ENCODE results near the gene GRM7.

DNA sequence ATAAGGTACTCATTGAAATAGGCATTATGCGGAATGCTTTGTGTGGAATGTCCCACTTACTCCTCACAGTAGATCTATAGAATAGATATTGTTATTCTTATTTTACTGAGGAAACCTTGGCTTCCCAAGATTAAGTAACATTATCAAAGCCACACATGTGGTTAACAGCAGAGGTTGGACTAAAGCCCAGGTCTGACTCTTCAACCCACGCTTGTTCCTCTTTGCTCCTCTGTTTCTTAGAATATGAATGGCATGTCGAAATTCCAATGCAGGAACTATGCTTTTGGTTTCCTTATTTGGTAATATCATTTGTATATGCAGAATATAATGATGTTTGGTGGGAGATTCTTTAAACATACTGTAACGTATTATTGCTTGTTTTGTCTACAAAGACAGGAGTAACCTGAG lies 821.9 kb downstream of the GRM7 start:
- no peak for TF ChIP-seq POLR2A (IDR thresholded peaks at IDR 0.05)
- TF ChIP-seq, protein P1, sequence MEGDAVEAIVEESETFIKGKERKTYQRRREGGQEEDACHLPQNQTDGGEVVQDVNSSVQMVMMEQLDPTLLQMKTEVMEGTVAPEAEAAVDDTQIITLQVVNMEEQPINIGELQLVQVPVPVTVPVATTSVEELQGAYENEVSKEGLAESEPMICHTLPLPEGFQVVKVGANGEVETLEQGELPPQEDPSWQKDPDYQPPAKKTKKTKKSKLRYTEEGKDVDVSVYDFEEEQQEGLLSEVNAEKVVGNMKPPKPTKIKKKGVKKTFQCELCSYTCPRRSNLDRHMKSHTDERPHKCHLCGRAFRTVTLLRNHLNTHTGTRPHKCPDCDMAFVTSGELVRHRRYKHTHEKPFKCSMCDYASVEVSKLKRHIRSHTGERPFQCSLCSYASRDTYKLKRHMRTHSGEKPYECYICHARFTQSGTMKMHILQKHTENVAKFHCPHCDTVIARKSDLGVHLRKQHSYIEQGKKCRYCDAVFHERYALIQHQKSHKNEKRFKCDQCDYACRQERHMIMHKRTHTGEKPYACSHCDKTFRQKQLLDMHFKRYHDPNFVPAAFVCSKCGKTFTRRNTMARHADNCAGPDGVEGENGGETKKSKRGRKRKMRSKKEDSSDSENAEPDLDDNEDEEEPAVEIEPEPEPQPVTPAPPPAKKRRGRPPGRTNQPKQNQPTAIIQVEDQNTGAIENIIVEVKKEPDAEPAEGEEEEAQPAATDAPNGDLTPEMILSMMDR (IDR thresholded peaks at IDR 0.05) = no peak
- no peak for TF ChIP-seq POLR2AphosphoS5 (IDR thresholded peaks at IDR 0.05)
